ENCODE data around the gene RPAP2. TPM values are rescaled to one million over a fixed set of nuclear protein-coding genes. Genes with fewer than 3 reads are reported as not detected.

Gene RPAP2
- total and polyA plus RNA-seq, 10 of the 15 experiments (the other 5 are each of a cell fraction or from before 2014, with no cell fraction given), result 11.4 to 39.5 (median 21.7) TPM

DNA sequence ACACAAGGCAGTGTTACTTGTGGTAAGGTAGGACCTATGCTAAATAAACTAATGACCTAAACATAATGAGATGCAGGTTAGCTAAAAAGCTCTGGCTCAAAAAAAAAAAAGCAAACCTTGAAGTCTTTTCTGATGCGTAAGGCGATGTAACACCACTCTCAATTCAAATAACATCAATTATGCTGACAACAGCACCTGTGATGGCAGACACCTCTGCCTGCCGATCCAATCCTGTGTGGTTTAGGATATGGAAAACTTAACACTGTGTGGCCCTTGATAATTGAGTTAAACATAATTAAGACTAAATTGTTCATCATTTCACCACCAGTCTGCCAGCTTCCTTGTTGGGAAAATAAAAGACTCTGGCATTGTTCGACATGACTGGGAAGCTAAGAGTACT, 9.1 kb downstream of the RPAP2 start:
- in situ Hi-C loops (cut with MboI) (no loop called here), intact Hi-C loops (cut with micrococcal nuclease; ENCODE audit: unreplicated experiment) (no loop called here)
- ATAC-seq, result no peak
- 96% methylated on average over 4 of the region's 4 CpGs for WGBS (ENCODE audit: insufficient coverage, insufficient replicate concordance, low lambda C conversion rate, missing lambda C conversion rate)
- peaks cover 3% of the 10 kb centered on the region; the same call in 1 of the 2 replicates for H3K4me1 ChIP-seq (ENCODE audit: control insufficient read depth, insufficient read depth, low read length)
- ChIA-PET POLR2A (interaction anchor here (1.1 kb wide), 1 partner anchor 12 kb away, joined by 5 read pairs; no protein-coding TSS in a partner anchor), RAD21 (ENCODE audit: unreplicated experiment) (interaction anchor here (0.8 to 1.3 kb wide), 5 partner anchors 76 to 313 kb away, joined by 3 to 4 read pairs (median 3); no protein-coding TSS in a partner anchor), SMC1A (ENCODE audit: uncharacterized antibody, unreplicated experiment) (interaction anchor here (0.9 to 3.8 kb wide), 9 partner anchors 9 to 314 kb away, joined by 3 to 42 read pairs (median 4); partner anchors contain the start of genes GLMN and RPAP2), CTCF (interaction anchor here (1.1 to 3.8 kb wide), 8 partner anchors 10 to 316 kb away, joined by 3 to 48 read pairs (median 13); partner anchors contain the start of gene GFI1)
- H3K9me3 ChIP-seq (replicated peaks; ENCODE audit: control insufficient read depth, insufficient read depth, low read length), result no peaks in the 10 kb centered on the region
- no peak for FAIRE-seq
- no peak overlapping the region for H2AFZ ChIP-seq (ENCODE audit: control insufficient read depth, low read depth, low read length)
- H3K36me3 ChIP-seq (ENCODE audit: control insufficient read depth in 2 of 2, insufficient read depth in 2 of 2, low read length in 1 of 2), result peaks cover 1 to 4% of the 10 kb centered on the region in 2 experiments
- H3K4me2 ChIP-seq (ENCODE audit: control insufficient read depth, insufficient read depth), result no peak overlapping the region
- no peaks in the 10 kb centered on the region for H3K79me2 ChIP-seq (ENCODE audit: control insufficient read depth, insufficient read depth, low read length)
- no peak overlapping the region for H3K27ac ChIP-seq (ENCODE audit: control insufficient read depth, insufficient read depth)
- no peak overlapping the region for H3K4me3 ChIP-seq
- no peaks in the 10 kb centered on the region for H3K27me3 ChIP-seq (replicated peaks in 1 of 2; ENCODE audit: control insufficient read depth in 2 of 2, insufficient read depth in 2 of 2, low read length in 1 of 2)
- DNase-seq (ENCODE audit: low read depth, low spot score), result no peak
- H4K20me1 ChIP-seq (ENCODE audit: control insufficient read depth, insufficient read depth), result no peaks in the 10 kb centered on the region
- no peak overlapping the region for H3K9ac ChIP-seq (ENCODE audit: control insufficient read depth, insufficient read depth, low read length)
- BruUV-seq (replicated peaks), result no TSS peak
- TF ChIP-seq MYC (IDR thresholded peaks at IDR 0.05; ENCODE audit: insufficient read depth, insufficient read length, insufficient replicate concordance, low read length, severe bottlenecking) (no peak), BHLHE40 (IDR thresholded peaks at IDR 0.05; ENCODE audit: borderline replicate concordance in 1 of 2, low read depth in 2 of 2, low read length in 1 of 2) (no peak), SPI1 (IDR thresholded peaks at IDR 0.05; ENCODE audit: borderline replicate concordance, insufficient read depth, low read depth, low read length) (no peak), HDAC2 (IDR thresholded peaks at IDR 0.05) (no peak), RELA (IDR thresholded peaks at IDR 0.05; ENCODE audit: borderline replicate concordance, partially characterized antibody) (no peak), SREBF2 (IDR thresholded peaks at IDR 0.05; ENCODE audit: low read length) (no peak), GATAD2B (conservative IDR thresholded peaks at IDR 0.05; ENCODE audit: low read depth) (no peak), STAT1 (conservative IDR thresholded peaks at IDR 0.05) (no peak), GABPA (IDR thresholded peaks at IDR 0.05; ENCODE audit: low read depth) (no peak), ZNF217 (IDR thresholded peaks at IDR 0.05) (no peak), CREB1 (IDR thresholded peaks at IDR 0.05; ENCODE audit: low read depth) (no peak), CHD4 (IDR thresholded peaks at IDR 0.05) (no peak)
- TF ChIP-seq, protein P1, sequence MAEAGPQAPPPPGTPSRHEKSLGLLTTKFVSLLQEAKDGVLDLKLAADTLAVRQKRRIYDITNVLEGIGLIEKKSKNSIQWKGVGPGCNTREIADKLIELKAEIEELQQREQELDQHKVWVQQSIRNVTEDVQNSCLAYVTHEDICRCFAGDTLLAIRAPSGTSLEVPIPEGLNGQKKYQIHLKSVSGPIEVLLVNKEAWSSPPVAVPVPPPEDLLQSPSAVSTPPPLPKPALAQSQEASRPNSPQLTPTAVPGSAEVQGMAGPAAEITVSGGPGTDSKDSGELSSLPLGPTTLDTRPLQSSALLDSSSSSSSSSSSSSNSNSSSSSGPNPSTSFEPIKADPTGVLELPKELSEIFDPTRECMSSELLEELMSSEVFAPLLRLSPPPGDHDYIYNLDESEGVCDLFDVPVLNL (IDR thresholded peaks at IDR 0.05; ENCODE audit: low read depth, low read length), result no peak
- TF ChIP-seq, protein P2, sequence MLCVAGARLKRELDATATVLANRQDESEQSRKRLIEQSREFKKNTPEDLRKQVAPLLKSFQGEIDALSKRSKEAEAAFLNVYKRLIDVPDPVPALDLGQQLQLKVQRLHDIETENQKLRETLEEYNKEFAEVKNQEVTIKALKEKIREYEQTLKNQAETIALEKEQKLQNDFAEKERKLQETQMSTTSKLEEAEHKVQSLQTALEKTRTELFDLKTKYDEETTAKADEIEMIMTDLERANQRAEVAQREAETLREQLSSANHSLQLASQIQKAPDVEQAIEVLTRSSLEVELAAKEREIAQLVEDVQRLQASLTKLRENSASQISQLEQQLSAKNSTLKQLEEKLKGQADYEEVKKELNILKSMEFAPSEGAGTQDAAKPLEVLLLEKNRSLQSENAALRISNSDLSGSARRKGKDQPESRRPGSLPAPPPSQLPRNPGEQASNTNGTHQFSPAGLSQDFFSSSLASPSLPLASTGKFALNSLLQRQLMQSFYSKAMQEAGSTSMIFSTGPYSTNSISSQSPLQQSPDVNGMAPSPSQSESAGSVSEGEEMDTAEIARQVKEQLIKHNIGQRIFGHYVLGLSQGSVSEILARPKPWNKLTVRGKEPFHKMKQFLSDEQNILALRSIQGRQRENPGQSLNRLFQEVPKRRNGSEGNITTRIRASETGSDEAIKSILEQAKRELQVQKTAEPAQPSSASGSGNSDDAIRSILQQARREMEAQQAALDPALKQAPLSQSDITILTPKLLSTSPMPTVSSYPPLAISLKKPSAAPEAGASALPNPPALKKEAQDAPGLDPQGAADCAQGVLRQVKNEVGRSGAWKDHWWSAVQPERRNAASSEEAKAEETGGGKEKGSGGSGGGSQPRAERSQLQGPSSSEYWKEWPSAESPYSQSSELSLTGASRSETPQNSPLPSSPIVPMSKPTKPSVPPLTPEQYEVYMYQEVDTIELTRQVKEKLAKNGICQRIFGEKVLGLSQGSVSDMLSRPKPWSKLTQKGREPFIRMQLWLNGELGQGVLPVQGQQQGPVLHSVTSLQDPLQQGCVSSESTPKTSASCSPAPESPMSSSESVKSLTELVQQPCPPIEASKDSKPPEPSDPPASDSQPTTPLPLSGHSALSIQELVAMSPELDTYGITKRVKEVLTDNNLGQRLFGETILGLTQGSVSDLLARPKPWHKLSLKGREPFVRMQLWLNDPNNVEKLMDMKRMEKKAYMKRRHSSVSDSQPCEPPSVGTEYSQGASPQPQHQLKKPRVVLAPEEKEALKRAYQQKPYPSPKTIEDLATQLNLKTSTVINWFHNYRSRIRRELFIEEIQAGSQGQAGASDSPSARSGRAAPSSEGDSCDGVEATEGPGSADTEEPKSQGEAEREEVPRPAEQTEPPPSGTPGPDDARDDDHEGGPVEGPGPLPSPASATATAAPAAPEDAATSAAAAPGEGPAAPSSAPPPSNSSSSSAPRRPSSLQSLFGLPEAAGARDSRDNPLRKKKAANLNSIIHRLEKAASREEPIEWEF (IDR thresholded peaks at IDR 0.05; ENCODE audit: insufficient replicate concordance, low read depth, low read length), result no peak
